C1 segment of cervical spinal cord (tissue), 14 donors: Measurements from ENCODE around the gene DLGAP1.
"Not testable (repeated sequence)": the region's sequence is repeated elsewhere in the genome, so short reads cannot be mapped to it uniquely, and the experiment has no call there.

Experiments used
- DNase-seq, 14 donors: peaks; one replicate each; lab custom pipeline; 2025; lab: John Stamatoyannopoulos, UW

DLGAP1 gene

DNA sequence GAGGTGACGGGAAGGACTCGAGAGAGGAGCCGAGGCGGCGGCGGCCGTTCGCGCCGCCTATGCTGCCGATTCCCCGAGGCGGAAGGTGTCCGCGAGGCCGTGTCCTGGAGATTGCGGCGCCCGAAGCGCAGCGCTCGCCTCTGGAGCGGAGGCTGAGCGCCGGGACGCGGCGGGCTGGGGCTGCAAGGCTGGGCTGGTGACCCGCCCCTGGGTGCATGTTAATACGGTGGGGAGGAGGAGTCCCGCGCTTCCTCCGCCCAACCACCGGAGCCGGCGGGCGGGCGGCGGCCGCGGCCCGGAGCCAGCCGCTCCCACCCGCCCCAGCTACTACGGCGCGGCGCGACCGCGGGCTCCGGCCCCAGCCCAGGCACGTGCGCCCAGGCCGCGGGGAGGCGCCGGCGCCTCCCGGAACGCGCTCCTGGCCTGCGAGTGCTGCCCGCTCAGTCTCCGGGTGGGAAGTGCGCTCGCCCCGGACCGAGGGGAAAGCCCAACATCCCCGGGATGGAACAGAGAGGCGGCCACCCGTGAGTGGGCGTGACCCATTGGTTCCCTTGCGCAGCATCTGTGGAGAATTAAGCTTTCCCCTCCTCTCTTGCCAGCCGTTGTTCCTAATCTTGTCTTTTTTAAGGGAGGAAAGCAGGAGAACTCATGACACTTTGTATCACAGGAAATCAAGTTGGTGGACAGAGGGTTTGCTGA, at the start of gene DLGAP1:
DLGAP1 (minus strand) TSS at position 195 of the 699 bp plus-strand sequence.
- peak in 10 of 14 donors; percentile 13 to 73 (median 36) for DNase-seq

DNA sequence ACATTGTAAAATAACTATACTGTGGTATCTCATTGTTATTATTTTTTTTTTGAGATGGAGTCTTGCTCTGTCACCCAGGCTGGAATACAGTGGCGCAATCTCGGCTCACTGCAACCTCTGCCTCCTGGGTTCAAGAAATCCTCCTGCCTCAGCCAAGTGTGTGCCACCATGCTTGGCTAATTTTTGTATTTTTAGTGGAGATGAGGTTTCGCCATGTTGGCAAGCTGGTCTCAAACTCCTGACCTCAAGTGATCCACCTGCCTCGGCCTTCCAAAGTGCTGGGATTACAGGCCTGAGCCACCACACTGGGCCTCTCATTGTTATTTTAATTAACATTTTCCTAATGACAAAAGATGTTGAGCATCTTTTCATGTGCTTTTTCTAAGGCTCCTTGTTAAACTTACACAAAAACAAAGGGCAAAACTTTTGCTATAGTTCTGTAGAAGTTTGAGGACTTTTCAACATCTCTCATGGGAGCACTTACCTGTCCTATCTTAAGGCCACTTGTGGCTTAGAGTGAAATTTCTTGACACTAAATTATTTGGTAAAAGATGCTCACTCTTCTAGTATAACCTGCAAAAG, 39.7 kb upstream of the DLGAP1 start:
- not testable (repeated sequence) for DNase-seq

DNA sequence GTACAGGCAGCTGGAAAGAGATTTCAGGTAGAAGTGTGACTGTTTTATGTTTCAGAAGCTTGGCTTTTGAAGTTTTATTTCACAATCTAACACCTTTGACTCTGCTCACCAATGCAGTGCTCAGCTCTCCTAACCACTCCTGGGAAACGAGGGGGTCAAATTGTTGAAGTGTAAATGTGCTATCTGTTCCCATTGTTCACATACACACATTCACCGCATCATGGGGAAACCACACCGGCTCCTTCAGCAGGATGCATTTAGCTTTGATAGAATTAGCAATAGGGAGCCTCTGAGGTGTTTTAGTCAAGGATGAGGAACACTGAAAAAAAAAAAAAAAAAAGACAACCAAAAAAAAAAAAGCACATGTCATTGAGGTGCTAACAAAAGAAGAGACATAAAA, 13.4 kb upstream of the DLGAP1 start:
- no peak for DNase-seq

DNA sequence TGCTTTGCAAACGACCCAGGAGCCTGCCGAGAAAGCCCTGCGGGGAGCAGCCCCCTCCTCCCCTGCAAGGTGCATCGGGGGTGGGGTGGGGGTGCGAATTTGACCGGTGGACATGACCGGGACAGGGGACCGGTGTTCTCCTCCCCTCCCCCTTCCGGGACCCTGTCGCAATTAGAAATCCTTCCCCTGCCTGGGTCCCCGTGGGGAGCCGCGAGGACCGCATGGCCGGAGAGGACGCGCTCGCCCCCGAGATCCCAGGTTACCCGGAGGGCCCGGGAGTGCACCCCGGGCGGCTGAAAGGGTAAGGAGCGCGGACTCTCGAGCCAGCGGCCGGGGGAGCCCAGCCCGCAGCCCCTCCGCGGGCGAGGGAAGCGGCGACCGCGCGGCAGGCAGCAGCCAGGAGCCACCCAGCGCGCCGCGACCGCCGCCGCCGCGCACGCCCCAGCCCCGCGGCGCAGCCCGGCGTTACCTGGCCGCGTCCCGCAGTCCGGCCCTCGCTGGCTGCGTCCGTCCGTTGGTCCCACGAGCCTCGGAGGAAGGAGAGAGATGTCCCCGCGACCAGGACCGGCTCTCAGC, 482 bp downstream of the DLGAP1 start:
- peak in 1 of 14 donors; percentile 46 for DNase-seq

DNA sequence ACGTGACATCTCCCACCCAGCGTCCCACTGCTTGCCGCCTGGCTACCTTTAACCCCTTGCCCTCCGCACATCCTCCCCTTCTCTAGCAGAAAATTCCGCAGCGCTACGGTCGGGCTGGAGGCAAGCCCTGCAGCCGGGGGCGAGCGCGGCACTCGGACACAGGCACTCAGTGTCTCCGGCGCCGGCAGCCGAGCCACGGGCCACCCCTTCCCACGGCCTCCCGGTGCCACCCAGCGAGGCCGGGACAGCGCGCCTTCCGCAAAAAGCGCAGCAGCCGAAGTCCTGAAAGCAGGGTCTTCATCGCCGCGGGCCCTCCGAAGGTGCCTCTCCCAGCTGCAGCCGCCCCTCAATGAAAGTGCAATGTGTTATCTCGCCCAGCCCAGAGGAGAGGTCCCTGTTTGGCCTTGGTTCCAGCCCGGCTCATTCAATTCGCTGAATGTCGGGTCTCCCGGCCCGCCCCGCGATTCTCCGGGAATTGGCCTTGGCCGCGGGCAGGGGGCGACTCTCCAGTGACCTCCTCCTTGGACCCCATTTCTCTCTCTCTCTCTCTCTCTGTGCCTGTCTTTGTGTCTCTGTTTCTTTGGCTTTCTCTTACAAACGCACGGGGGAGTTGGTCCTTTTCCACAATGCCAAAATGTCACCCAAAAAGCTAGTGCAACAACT, 1.1 kb downstream of the DLGAP1 start:
- DNase-seq = peak in 6 of 14 donors; percentile 5 to 54 (median 36)

DNA sequence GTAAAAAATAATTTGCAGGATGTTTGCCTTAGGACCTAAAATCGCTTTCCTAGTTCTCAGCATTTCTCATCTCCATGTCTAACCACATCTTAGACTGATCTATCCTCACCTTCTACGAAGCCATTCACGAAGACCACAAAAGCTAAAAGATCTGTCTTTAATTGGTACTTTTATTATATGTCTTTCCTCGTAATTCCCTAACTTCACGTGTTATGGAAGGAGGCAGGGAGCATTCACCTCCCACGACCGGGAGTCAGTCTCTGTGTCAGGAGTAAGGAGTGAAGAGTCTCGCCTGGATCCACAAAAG, 1.6 kb downstream of the DLGAP1 start:
- no peak for DNase-seq

DNA sequence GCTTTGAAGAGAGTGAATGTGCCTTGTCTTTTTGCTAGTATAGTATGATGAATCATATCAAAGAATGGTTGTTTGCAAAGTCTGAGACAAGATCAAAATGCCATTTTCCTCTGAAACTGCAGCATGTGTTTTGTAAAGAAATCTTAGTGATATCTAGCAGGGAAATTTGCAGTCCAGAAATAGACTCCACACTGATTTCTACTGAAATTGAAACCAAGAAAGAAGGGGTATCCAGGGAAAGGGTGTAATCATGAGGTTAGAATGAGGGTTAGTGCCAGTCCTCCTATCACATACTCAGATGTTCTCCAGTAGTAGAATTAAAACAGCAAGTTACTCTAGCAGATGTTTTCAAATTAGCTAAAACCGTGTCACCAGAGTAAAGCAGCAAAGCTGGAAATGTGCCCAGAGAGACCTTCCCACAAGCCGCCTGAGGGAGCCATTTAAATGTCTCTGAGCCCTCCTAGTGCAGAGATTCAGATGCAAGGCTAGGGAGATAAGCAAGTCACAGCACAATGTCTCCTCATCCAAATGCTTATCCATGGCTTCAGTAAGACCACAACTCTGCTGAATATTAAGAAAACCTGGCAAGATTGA, 4.9 kb downstream of the DLGAP1 start:
- peak in 1 of 14 donors; percentile 7 for DNase-seq

DNA sequence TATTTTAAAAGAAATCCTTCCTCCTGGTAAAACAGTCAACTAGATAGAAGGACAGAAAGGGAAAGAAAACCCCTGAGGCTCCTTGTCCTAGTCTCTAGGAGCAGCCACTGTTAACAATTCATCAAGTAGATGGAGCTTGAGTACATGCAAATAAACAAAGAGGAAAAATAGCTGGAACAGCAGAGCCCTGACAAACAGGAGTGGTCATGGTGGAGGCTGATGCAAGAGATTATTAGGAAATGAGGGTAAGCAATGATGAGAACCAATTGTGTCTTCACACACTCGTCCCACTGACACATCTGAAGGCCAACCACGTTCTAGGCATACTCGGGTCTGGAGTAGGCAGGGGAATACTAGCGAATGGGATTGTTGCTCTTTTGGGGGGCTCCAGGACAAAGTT, 9.2 kb downstream of the DLGAP1 start:
- DNase-seq = no peak

DNA sequence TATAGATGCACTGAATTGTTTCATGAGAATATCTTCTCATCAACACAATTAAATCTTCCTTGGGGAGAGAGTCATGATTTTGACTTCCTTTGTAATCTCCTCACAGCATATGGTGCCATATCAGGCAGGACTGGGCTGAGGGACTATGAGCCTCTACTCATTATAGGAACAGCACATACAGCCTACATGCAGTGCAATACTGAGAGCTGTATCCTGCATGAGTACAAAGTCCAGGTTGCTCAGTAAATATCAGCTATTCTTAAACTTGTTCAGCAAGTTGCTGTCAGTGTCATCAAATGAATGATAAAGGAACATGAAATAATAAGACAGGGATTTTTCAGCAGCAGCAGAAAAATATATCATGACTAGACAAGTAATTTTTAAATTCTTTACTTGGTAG, 10.8 kb downstream of the DLGAP1 start:
- no peak for DNase-seq

DNA sequence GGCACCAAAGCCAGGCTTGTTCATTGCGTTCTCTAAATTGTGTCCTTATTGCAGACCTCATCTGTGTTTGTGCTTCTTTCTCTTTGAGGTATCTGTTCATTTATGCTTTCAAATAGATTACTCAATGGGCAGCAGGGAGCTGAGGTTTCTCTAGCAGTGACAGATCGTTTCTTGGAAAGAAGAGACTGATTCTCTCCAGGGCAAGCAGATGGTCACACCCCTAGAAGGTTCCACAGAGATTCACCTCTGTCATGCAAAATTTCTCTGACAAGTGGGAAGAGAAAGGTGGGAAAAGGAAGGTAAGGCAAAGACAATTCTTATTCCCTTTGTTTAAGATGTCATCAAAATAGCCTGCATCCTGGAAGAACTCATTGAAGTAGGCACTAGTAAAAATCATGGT, 14.0 kb downstream of the DLGAP1 start:
- DNase-seq = no peak

DNA sequence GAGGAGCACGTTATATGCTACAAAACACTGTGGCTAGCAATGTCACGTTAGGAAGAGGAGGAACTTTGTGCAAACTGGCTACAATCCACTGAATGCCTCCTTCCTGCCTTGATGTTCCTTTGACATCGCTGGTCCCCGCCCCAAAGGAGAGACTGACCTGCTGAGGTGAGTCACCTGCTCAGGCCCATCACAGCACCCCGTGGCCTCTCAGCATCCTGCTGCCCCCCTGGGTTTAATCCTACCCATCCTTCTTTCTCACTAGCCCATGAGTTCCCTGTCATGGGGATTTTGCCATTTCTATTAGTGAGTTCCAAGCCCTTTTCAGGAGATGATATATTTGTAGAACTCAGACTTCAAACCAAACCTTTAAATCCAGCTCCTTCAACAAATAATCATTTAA, 16.2 kb downstream of the DLGAP1 start:
- DNase-seq = no peak

DNA sequence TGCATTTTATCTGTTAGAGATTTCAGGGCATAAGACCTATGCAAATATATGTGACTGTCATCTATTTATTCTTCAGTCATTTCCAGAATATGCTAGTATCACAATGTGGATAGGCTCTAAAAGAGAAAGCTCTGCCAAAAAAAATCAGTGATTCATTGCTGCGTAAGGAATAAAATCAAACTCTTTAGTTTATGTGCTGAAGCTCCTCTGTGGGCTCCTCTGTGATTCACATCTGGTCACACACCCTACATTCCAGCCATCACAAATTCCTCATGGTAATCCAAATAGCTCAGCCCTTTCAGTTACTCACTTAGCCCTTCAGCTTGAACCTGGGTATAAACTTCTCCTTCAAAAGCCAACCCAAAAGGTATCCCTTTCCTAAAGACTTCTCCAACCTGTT, 21.4 kb downstream of the DLGAP1 start:
- no peak for DNase-seq

DNA sequence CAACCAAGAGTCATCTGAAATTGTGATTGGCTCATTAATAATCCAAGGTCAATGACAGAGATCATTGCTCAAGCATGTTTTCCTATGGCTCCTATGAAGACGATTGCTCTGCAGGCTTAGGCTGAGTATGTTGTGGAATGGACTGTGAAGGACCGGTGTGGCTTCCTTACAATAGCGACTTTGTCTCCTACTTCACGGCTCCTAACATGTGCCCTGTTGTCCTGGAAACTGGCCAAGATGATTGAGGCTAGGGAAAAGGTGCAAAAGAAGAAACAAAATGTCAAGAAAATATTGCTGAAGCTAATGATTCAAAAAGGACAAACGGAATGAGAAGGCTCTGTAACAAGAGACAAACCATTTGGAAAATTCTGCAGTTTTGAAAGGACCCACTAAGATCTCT, 24.3 kb downstream of the DLGAP1 start:
- DNase-seq = no peak

DNA sequence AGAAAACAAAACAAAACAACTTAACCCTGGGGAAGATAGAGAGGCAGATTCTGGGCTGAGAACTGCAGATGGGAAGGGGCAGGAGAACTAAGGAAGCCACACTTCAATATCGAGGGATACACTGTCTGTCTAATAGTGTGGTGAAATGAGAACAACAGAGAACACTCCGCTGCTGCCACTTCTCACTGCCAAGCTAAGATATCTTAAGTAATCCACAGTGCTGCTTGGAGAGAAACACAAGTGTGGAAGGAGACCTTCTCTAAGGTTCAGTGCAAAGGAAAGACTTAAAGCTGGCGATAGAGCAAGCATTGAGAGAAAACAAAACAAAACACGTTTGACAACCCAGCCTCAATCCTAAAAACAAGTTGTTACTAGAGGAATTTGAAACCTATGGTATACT, 37.4 kb downstream of the DLGAP1 start:
- DNase-seq = no peak

DNA sequence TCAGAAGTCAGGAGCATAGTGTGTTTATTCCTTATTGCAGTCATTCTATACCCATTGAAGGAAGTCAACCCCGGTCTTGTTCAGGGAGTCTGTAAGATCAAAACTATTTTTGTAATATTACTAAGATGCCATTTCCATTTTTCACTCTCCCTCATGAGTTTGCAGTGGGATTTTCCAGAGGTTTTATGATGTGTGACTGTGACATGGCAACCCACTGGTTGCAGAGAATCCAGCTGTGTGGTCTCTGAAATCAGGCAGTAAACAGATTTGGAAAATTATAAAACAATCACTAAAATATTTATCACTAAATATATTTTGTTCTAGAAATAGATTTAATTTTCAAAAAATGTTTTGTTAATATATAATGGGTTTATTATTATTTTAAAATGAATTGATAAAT, 38.1 kb downstream of the DLGAP1 start:
- no peak for DNase-seq

DNA sequence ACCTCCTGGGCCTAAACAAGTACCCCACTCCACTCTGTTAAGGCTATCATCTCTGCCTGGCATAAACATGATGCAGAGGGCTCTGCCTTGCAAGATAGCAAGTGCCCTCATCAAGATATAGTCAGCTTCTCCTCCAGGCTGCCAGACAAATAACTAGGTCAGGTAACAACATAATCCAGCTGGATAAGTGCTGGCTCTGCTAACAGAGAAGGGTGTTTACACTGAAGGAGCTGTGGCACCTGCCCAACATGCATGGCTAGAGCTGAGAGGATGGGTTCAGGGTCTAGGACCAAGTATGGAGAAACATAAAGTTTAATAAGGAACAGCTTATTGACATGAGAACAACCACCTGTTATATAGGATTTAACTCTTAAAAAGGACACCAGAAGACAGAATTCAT, 42.8 kb downstream of the DLGAP1 start:
- DNase-seq = peak in 1 of 14 donors; percentile 73

DNA sequence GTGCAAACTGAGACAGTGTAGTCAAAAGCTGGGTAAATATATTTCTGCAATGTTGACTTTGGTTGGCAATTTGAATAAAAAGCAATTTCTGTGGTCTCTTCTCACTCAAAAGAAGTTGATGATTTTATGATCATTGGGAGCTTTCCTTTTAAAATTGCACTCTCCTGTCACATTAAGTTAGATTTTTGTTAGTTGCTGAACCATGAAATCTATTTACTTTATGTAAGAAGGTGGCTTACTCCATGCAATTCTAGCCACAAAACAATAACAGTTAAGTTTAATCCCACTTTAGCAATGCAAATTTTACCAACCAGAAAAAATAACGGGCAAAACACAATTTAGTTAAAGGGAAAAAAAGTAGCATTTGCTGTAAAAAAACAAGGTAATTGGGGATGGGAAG, 48.3 kb downstream of the DLGAP1 start:
- no peak for DNase-seq

DNA sequence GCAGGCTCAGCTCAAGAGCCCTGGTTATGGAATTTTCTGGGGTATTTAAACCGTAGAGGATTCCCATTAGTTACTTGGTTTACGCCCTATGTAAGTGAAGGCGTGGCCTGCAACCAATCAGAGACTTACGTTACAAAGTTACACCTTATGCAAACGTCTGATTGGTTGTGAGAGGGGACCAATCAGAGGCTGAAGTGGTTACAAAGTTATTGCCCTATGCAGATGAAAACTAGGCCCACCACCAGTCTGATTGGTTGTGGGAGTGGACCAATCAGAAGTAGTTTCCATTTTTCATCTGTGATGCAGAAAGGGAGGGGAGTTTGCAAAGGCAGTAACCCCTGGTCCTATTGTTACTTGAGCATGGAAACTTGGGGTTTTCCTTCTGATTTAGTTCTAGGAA, 49.1 kb downstream of the DLGAP1 start:
- no peak for DNase-seq

DNA sequence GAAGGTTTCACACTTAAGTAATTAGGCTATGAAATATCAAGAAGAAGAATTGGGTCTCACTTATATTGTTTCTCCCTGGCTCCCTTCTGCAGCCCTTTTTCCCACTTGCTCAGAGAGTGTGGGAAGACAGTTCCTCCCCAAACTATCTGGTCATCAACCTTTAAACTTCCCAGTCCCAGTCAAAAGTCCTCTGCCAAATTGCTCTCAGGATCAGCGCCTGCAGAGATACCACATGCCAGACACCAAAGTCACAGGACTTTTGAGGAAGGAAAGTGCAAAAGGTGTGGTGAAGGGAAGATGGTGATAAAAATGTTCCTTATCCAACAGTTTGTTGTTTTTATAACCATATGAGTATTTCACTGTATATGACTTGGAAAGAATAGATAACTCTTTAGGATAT, 51.3 kb downstream of the DLGAP1 start:
- peak in 1 of 14 donors; percentile 6 for DNase-seq

DNA sequence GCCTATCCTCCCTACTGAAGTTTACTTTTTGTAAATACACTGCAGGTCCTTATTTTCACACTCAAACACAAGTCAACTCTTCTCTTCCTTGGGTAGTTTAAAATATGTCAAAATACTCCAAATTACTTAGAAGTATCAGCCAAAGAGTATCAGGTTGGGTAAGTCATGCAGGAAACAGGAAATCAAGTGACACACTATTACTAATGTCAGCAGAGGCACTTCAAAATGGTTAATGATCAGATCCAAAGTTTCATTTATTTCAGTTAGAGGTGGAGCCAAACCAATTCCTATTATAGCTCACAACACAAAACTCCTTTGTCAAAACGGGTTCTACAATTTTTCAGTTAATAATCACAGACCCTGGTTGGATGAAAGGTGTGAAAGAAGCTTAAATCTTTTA, 54.2 kb downstream of the DLGAP1 start:
- no peak for DNase-seq

DNA sequence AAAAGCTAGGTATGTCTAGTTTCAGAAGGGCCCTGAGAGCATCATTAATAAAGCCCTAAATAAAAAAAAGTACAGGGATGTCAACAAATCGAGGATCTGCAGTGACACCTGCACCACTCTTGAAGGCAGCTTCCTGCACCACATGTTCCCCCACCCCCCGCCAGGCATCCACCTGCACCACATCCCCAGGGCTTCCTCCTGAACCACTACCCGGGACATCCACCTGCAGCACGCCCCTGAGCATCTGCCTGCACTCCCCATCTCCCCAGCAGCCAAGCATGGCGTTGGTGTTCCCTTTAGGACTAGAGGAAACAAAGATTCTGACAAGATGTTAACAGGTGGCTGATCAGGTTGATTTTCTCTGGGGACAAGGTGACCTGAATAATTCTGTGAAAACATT, 55.2 kb downstream of the DLGAP1 start:
- DNase-seq = peak in 1 of 14 donors; percentile 18

DNA sequence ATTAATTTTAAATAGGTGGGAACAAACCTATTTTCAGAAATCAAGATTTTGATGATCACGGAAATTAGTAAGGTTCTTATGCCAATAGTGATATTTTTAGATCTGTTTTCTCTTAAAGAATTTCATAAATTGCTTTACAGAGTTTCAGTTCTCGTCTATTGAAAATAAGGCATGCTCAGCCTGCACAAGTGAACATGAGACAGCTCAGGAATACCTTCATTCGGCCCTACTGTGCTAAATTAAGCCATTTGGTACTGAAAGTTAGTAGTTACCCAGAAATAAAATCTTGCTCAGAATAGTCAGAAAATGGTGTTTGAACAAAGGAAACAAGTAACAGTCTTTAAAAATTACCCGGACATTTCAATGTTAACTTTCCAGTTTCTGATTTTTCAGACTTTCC, 60.4 kb downstream of the DLGAP1 start:
- DNase-seq = no peak

DNA sequence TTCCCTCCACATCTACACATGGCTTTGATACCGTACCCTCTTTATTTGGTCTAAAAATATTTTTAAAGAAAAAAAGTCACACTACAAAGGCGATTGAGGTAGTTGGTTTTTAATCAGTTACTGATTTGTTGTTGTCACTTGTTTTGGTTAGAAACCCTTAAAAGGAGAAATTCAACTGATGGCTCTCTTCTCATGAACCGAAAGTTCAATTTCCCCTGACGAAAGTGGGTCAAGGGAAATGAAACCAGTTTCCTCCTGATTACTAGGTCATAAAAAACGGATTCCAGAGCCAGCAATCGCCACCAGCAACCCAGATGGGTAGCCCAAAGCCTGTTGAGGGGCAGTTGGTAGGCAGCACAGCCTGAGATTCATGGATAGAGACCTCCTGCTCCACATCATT, 63.2 kb downstream of the DLGAP1 start:
- DNase-seq = no peak
